ENCODE data around the gene CD180. TPM values are rescaled to one million over a fixed set of nuclear protein-coding genes. Genes with fewer than 3 reads are reported as not detected.

The CD180 gene
- total RNA-seq (2014; rRNA removed; shearing (Covaris generic)) = not detected in 2 replicates

- no peak for DNase-seq (ENCODE audit: low spot score)
Measured at GRCh38 chr5:67196537-67197059, at the start of gene CD180. Gene CD180, minus strand, starts transcription at chr5:67196799. Its CDS starts 158 bp downstream, at chr5:67196641.

GRCh38 chr5:67246108-67246507, 49.5 kb upstream of the CD180 start:
- DNase-seq (ENCODE audit: low spot score) = peak; percentile 65

DNA sequence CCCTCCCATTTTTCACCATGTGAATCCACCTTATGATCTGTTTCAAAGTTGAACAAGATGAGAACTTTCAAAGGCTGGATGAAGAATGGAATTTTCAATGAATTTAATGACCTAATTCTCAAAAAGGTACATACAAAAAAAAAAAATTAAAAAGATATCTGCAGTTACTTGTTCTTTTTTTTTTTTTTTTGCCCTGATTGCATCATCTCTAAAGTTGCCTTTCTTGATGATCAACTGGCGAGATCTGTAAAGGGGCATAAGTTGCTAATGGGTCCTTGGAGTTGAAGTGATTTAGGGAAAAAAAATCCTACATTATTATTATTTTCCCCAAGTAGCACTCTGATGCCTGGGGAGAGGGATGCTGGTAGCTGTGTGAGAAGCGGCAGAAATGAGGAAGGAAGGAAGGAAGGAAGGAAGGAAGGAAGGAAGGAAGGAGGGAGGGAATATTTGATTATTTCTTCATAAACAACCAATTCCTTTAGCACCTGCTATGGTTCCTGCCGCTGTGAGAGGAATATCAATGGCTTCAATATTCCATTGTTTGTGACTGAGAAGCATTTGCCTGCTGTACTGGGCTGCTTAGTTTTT, 48.8 kb upstream of the CD180 start:
- DNase-seq (ENCODE audit: low spot score) = no peak

DNA sequence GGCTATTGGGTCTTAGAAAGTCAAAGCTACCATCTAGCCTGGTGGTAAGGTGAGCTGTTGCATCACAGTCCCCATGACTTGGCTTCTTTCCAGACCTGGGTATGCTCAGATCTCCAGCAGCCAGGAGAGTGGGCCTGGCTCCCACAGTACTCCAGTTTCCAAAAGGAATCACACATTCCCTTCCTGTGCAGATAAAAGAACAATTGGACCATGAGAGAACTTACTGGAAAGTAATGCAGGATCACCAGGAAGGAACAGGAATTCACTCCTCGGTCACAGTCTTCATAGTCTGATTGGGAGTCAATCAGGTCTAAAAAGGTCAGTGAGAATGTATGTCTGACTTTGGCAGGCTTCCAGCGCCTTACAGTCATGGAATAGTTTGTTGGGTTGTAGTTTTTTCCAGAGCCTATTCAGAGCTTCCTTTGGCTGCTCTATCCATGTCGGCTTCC, 47.8 kb upstream of the CD180 start:
- DNase-seq (ENCODE audit: low spot score) = peak; percentile 27

- DNase-seq (ENCODE audit: low spot score) = no peak
Measured at GRCh38 chr5:67243944-67244343, 47.3 kb upstream of the CD180 start.

DNA sequence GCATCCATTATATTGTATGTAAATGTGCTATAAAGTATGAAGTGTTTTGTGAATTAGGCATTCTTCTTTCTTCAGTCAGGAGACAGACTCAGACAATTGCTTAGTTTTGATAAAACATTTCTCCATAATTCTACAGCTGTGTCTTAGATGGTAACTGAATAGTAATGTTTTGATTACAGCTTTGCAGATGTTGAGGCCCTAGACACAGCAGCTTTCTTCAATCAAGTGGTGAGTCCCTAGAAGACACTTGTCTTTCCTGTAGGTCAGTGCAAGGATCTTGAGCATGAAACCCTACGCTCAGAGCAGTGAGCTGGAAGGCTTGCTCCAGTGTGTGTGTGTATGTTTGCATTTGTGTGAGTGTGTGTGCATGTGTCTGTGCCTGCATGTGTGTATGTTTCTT, 46.8 kb upstream of the CD180 start:
- DNase-seq (ENCODE audit: low spot score) = no peak

DNA sequence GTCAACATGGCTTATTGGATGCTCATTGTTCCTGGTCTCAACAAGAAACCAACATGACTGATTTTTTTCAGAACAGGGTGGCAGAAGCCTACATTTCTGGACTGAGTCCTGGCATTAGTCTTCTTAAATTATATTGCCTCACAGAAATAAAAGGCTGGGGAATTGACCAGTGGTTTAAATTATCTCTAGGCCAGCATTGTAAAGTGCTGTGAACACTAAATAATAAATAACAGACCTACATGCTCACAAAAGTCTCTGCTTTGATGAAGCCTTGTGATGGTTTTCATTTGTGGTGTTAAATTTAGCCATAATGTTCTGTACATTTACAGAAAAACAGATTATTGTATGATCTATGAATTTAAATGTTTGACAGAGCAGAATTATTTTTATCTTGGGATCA, 44.7 kb upstream of the CD180 start:
- no peak for DNase-seq (ENCODE audit: low spot score)

- no peak for DNase-seq (ENCODE audit: low spot score)
Measured at GRCh38 chr5:67240846-67241245, 44.2 kb upstream of the CD180 start.

DNA sequence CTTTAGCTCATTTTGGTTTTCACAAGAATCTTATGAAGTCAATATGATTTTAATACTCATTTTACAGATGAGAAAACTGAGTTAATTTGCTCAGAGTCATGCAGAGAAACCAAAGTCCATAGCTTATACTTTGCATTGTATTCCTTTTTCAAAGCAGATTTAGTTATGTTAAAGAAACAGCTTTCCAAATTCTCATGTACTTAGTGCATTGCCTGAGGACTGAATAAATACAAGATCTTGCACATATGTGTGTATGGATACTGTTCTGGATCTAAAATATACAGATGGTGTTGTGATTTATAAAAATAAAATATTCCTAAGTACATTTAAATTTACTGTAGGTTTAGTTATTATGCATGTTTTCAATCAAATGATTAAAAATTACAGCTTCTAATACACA, 43.5 kb upstream of the CD180 start:
- DNase-seq (ENCODE audit: low spot score) = no peak

GRCh38 chr5:67238191-67238590, 41.6 kb upstream of the CD180 start:
- peak; percentile 73 for DNase-seq (ENCODE audit: low spot score)

- no peak for DNase-seq (ENCODE audit: low spot score)
Measured at GRCh38 chr5:67235399-67236110, 39.0 kb upstream of the CD180 start.

GRCh38 chr5:67234671-67235176, 38.1 kb upstream of the CD180 start:
- DNase-seq (ENCODE audit: low spot score) = peak; percentile 70

DNA sequence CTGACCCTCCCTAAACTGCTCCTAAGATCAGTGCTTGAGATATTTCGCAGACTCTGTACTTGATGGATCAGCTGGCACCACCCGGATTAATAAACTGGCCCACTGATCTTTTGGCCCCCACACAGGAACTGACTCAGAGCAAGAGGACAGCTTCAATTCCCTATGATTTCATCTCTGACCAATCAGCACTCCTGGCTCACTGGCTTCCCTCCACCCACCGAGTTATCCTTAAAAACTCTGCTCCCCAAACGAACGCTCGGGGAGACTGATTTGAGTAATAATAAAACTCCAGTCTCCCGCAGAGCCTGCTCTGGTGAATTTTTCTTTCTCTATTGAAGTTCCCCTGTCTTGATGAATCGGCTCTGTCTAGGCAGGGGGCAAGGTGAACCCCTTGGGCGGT, 36.5 kb upstream of the CD180 start:
- peak; percentile 36 for DNase-seq (ENCODE audit: low spot score)

GRCh38 chr5:67223211-67223610, 26.6 kb upstream of the CD180 start:
- DNase-seq (ENCODE audit: low spot score) = no peak

DNA sequence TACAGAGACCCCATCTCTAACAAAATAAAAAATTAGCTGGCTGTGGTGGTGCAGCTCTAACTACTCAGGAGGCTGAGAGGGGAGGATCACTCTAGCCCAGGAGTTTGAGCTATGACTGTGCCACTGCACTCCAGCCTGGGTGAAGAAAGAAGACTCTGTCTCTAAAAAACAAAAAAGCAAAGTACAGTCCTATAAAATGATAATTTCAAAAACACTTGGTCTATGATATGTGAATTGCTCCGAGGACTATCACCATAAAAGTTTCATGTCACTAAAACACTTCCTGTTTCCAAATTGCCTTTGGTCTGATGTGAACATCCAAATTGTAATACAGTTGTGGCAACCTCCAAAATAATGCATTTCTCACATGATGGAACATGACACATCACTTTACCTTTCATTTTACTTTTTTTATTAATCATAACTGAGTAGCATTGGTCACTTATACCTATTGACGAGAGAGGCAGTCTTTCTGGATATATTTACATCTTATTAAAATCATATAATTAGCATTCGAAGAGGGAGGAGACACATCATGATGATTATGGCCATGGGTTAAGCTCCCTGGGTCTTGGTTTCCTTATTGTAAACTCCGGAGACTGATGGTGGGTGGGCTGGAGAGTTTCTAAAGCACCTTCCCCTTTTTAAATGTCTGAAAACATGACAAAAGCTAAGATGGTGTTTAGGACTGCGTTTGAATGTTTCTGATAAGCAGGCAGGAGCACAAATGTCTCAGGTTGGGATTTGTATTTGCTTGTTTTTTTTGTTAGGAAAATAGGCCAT, 25.8 kb upstream of the CD180 start:
- no peak for DNase-seq (ENCODE audit: low spot score)

- DNase-seq (ENCODE audit: low spot score) = no peak
Measured at GRCh38 chr5:67221487-67222242, 25.1 kb upstream of the CD180 start.

GRCh38 chr5:67216564-67216963, 20.0 kb upstream of the CD180 start:
- DNase-seq (ENCODE audit: low spot score) = no peak

DNA sequence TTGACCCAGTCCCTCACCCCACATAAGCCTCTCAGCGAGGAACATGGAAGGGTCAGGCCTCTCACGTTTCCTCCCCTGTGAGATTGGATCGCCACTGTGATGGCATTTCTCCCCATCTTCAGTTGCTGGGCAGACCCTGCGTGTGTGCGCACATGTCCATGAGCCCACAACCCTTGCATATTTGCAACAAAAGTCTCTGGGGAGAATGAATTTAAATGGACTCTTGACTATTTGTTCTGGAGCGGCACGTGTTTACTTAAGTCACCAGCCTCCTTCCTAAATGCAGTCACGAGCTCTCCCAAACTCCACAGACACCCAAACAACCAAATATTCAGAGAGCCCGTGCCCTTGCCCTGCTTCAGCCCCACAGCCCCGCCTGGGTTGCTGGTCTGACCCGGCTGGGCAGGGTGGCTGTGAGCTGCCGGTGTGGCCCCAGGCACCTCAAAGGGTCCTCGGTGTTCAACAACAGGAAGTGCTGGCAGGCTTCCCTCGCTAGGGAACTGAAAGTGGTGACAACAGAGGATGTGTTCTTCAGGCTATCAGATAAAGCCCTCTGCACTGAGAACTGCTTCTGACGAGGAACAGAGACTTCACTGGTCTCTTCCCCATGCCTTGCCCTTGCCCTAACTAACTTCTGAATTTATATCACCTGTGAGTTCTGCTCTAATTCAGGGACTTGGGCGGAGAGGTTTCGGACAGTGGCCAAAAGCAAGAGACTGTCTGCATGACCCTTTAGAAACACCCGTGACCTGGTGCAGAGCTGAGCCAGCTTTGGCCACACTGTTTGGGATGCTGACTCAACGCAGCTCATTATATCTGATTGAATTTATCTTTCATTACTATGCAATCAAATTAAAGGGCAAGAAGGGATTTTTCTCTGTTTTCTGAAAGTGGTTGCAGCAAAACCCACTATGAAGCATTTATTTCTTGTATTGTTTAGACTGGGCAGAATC, 19.2 kb upstream of the CD180 start:
- peak; percentile 36 for DNase-seq (ENCODE audit: low spot score)

DNA sequence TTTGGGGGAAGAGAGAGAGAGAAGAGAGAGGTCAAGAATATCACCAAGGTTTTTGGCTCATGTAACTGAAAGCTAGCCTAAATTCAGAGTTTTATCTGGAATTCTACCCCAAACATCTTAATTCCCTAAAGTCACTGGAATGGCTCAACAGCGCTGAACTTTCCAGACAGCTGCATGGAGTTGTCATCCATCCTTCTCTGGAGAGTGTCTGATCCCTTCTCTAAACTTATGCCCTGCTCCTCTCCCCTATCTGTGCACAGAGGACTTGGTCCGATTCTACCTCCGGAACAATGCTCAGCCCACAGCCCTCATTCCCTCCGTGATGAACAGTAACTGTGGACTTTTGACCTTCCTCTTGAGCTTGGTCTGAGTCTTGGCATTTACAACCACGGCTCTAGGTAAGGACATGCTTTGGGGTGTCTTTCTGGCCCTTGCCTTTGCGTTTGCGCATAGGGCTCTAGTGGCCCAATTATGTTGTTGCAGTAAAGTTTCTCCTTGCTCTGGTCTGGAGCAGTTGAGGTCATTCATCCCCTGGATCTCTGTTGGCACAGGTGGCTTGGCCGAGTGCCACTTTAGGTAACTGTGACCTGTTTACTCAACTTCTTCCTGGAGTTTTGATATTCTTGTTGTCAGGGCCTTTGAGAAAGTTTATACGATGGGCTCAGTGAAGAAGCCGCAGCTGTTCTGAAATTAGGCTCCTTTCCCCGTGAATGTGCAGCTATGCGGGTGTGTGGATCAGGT, 18.3 kb upstream of the CD180 start:
- DNase-seq (ENCODE audit: low spot score) = no peak

DNA sequence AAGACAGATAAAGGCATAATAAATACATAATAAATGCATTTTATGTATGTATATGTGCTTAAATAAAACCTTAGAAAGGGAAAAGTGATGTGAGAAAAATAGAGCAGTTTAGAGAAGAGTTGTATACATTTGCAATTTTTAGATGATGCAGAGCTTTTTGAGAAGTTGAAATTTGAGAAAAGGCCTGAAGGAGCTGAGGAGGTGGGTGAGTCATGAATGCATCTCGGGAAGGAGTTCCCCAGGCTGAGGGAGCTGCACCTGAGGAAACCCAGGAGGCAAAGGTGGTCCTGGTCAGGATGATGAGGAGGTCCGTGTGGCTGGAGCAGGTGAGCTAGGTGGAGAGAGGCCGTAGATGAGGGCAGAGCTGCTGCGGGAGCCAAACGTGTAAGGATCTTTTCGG, 17.4 kb upstream of the CD180 start:
- no peak for DNase-seq (ENCODE audit: low spot score)
